Measurements from ENCODE around the gene GPD1L.

GPD1L gene

DNA sequence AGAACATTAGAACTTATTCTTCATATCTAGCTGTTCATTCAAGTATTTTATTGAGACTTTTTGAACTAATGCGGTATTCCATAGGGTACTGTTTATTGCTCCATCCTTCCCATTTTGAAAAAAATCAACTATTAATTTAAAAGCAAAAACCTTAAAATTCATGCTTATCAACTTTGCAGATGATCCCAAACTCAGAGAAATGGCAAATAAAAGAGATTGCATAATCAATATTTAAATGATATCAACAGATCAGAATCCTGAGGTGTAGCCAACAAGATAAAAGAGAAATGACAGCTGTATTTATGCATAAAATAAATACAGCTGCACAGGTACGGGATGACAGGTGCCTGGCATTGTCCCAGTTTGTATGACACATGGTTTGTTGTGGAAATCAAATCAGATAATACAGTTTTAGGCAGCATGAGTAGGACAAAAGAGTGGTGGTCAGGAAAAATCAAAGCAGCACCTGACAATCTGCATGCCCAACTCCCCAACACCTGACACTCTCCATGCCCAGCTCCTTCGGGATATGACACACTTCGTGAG is 89.6 kb downstream of the GPD1L start:
- DNase-seq, result no peak
- TF ChIP-seq GATA1 (IDR thresholded peaks at IDR 0.05; ENCODE audit: low read depth, low read length) (no peak), POLR2A (IDR thresholded peaks at IDR 0.05; ENCODE audit: low read length) (no peak)

DNA sequence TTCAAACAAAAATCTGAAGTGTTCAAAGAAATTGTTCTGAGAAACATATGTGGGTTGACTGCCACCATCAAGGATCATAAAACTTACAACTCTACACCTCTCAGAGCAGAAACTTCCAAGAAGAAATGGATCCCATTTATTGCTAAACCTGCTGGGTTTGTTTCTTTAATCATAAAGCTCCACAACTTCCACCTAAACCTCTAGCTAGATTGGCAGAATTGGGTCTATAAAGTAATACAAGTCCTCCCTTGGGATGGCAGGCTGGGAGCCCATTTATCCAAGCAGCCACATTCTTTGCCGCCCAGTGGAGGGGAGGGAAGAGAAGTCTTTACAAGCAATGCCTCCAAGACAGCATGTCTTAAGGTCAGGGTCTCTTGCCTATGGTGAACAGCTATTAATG is 91.6 kb downstream of the GPD1L start:
- no peak for DNase-seq
- no peak for TF ChIP-seq POLR2A (IDR thresholded peaks at IDR 0.05; ENCODE audit: low read length)
- TF ChIP-seq GATA1 (IDR thresholded peaks at IDR 0.05; ENCODE audit: low read depth, low read length), result no peak

DNA sequence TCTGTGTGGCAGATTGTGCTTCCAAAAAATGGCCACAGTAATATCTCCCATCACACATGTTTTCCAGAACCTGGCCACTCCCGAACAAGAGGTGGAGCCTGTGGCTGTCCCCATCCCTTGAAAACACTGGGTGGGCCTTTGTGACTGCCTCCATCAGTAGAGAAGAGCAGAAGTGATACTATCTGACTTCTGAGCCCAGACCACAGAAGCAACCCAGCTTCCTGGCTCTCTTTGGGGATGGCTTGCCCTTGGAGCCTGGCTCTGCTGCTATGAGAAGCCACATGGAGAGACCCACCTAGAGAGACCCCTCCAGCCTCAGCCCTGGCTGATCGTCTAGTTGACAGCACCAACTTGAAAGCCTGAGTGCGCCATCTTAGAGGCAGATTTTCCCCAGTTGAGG is 92.3 kb downstream of the GPD1L start:
- TF ChIP-seq GATA1 (IDR thresholded peaks at IDR 0.05; ENCODE audit: low read depth, low read length) (no peak), POLR2A (IDR thresholded peaks at IDR 0.05; ENCODE audit: low read length) (no peak)

DNA sequence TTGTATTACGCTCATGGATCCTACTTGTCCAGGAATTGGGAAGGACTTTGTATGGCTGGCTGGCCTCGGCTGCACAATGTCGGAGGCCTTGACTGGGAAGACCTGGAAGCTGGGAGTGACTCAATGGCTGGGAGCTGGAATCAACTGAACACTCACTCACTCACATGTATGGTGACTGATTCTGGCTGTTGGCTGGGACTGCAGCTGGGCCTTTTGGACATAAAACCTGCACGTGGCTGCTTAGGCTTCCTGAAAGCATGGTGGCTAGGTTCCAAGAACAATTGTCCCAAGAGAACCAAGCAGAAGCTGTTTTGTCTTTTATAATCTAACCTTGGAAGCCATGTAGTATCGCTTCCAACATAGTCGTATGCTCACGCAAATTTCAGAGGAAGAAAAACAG is 94.1 kb downstream of the GPD1L start:
- DNase-seq, result no peak
- no peak for TF ChIP-seq POLR2A (IDR thresholded peaks at IDR 0.05; ENCODE audit: low read length)
- no peak for TF ChIP-seq GATA1 (IDR thresholded peaks at IDR 0.05; ENCODE audit: low read depth, low read length)

More for the DNA sequence above, 92.3 kb downstream of the GPD1L start:
- peak in 1 of 2 experiments; percentile 6 for DNase-seq

DNA sequence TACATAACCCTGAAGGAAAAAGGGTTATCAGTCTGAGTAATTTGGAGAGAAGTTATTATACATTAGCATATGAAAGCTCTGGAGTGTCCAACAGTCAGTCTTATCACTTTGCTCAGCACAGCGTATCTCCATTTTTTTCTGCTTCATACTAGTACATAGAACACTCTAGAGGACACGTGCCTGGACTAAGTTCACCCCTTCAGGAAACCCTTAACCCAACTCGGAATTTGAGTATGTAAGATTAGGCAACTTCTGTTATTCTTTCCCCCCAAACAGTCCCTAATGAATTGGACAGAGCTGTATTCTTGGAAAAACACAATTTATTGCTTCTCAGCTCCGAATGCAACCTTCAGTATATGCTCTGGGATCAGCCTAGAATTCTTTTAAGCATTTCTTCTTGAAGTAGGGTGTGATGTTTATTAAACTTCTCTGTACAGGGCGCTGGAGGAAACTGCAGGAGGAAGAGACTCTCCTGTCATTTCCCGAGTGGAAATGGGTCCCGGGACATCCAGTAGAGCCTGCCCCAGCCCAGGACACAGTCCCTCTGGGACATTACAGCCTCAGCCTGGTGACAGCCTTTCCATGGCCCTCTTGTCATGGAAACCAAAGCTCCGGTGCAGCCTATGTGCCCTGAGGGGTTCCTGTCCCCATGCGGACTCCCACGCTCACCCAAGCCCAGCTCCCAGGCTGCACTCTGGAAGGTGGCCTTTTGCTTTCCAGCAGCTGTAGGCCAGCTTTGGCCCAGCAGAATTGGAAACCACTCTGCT is 94.8 kb downstream of the GPD1L start:
- no peak for DNase-seq
- TF ChIP-seq POLR2A (IDR thresholded peaks at IDR 0.05; ENCODE audit: low read length) (no peak), GATA1 (IDR thresholded peaks at IDR 0.05; ENCODE audit: low read depth, low read length) (no peak)

DNA sequence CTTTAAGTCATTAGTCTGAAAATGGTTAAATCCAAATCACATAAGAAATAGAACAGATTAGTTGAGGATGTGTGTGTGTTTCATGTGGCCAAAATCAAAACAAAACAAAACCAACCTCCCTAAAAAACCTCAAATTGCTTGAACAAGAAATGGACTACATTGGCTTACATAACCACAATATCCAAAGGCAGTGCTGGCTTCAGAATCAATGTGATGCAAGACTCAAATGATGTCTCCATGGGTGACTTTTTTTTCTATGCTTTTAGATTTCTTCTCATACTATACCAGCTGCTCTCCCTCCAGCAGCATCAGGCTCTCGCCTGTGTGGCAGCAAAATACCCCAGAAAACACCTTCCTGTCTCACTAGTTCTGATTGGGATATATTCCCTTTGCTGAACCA is 96.1 kb downstream of the GPD1L start:
- DNase-seq, result no peak
- TF ChIP-seq GATA1 (IDR thresholded peaks at IDR 0.05; ENCODE audit: low read depth, low read length) (no peak), POLR2A (IDR thresholded peaks at IDR 0.05; ENCODE audit: low read length) (no peak)

DNA sequence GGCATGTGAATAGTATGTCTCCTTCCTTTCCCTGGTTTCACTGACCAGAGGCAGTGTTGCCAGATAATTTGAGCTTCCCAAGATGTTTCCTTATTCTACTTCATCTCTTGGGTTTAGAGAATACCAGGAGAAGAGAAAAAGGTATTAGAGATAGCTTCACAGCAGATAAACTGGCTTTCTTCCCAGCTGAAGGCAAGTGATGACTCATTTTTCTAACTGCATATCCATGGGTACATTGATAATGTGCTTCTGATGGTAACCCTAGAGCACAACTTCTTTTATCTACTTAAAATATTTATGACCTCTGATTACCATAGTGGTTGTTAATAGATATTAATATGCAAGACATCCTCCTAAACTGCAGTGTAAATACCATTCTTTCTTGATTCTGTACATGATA is 97.4 kb downstream of the GPD1L start:
- peak; percentile 44 to 55 for DNase-seq

DNA sequence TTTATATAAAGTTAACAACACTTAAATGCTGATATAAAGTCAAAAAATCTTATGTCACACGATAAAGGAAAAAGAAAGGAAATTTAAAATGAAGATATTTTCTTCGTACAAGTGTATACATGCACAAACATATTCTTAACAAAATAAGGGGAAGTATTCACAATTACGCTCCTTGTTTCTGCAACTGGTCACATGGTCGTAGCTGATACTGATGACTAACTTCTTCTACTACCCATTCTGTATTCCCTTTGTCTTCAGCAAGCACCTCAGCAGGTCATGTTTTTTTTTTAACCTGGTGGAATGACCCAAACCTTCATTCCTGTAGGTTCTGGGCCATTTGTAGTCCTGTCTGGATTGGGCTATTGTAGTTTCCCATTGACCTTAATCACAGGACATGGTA is 102.0 kb downstream of the GPD1L start:
- no peak for TF ChIP-seq POLR2A (IDR thresholded peaks at IDR 0.05; ENCODE audit: low read length)
- TF ChIP-seq GATA1 (IDR thresholded peaks at IDR 0.05; ENCODE audit: low read depth, low read length), result no peak
- no peak for DNase-seq

More for the DNA sequence above, 97.4 kb downstream of the GPD1L start:
- TF ChIP-seq GATA1 (IDR thresholded peaks at IDR 0.05; ENCODE audit: low read depth, low read length) (no peak), POLR2A (IDR thresholded peaks at IDR 0.05; ENCODE audit: low read length) (no peak)

DNA sequence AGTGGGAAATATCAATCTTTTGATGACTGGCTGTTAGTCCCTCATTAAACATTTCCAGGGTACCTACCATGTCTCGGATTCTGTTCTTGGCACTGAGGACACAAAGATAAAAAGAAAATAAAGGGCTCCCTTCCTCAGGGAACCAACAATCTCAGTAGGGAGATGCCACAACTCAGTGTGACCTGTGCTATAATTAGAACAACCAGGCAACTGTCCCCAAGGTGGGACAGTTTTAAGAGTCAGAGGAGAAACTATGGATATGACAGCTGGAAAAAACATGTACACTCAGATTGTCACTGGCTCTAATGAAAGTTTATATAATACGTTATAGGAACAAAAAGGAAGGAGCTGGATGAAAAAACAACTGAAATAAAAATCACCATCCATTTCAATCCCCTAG is 108.8 kb downstream of the GPD1L start:
- TF ChIP-seq POLR2A (IDR thresholded peaks at IDR 0.05; ENCODE audit: low read length) (no peak), GATA1 (IDR thresholded peaks at IDR 0.05; ENCODE audit: low read depth, low read length) (no peak)
- no peak for DNase-seq

DNA sequence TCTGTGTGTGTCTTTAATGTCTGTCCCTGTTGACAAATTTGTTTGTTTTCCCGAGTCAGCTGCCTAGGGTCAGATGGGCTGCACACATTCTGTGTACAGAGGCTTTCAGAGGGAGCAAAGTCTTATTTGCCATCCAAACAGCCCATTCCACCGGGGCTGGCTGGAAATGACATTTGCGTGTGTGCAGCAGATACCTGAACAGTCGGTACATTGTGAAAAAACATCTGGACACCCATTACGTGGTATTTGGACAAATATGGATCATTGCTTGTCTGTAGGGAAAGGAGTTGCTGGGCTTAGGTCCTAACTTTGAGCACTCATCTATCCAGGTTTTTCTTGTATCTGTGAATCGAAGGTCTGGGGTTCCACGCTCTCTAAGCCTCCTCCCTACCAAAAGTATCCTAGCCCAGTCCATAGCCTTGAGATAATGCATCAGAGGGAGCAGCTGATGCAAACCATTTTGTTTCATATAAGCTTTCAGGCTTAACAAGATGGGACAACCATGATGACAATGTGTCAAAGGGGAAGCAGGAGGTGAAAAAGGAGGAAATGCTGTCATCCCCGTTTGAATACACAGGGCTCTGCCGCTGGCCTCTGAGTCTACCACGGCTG is 109.9 kb downstream of the GPD1L start:
- no peak for DNase-seq
- TF ChIP-seq POLR2A (IDR thresholded peaks at IDR 0.05; ENCODE audit: low read length), result no peak
- TF ChIP-seq GATA1 (IDR thresholded peaks at IDR 0.05; ENCODE audit: low read depth, low read length), result no peak

DNA sequence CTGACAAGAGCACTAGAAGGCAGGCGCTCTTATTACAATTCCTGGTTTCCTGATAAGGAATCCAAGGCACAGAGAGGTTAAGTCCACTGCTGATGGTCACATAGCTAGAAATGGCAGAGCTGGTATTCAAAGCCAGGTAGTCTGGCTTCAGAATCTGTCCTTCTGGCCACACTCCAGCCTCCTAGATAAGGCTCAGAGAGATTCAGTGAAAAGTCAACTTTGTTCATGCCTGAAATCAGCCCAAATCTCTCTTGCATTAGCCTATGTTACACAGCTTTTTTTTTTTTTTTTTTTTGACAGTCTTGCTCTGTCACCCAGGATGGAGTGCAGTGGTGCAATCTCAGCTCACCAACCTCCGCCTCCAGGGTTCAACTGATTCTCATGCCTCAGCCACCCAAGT is 110.9 kb downstream of the GPD1L start:
- no peak for TF ChIP-seq POLR2A (IDR thresholded peaks at IDR 0.05; ENCODE audit: low read length)
- no peak for TF ChIP-seq GATA1 (IDR thresholded peaks at IDR 0.05; ENCODE audit: low read depth, low read length)
- DNase-seq, result no peak
